ENCODE results near the gene UBE2D3.
"Not testable (repeated sequence)": the region's sequence is repeated elsewhere in the genome, so short reads cannot be mapped to it uniquely, and the experiment has no call there.

The UBE2D3 gene

DNA sequence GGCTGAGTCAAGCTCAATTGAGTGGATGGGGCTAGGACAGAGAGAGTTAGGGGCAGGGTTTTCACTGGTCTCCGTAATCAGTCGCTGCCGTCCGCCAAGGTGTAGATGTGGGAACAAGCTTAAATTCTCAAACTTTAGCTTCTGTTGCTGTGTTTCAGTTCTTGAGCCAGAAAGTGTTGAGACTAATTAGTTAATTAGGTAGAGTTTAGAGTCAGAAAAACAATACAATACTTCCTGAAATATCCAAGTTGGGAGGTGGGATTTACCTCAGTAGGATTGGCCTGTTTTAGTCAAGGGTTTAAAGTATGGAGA lies 1.1 kb upstream of the UBE2D3 start:
- no peak for DNase-seq

DNA sequence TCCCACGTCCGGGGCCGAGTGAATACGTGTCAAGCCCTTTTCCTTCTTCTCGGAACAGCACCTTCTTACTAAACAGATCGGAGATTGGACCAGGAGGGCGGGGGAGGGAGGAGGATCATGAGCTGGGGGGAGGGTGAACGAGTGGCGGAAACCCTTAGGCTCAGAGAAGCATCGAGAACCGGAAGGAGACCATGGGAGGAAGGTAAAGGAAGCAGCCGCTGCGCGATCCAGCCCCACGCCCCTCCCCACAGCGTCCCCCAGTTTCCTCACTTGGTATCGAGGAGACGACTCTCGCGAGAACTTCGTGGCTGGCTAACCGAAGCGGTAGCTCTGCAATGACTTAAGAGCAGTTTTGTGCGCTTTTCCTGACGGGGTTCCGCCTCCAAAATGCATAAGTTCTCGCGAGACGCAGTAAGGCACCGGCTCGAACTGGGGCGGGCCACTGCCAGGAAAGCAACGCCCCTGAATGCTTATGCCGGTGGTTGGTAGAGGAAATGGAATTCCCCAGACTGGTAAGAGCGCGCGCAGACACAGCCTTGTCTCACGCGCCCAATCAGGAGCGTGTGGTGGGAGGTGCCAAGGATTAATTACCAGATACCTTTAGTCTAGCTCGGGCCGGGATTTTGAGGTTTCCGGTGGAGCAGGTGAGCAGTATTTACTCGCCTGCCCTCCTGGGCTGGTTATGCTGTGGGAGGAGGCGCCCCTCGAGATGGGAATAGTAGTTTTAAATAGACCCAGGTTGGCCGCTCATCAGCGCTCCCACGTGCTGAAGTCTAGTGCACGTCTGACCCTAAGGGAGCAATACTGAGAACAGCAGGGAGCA lies 534 bp upstream of the UBE2D3 start:
- DNase-seq, result peak; percentile 98

DNA sequence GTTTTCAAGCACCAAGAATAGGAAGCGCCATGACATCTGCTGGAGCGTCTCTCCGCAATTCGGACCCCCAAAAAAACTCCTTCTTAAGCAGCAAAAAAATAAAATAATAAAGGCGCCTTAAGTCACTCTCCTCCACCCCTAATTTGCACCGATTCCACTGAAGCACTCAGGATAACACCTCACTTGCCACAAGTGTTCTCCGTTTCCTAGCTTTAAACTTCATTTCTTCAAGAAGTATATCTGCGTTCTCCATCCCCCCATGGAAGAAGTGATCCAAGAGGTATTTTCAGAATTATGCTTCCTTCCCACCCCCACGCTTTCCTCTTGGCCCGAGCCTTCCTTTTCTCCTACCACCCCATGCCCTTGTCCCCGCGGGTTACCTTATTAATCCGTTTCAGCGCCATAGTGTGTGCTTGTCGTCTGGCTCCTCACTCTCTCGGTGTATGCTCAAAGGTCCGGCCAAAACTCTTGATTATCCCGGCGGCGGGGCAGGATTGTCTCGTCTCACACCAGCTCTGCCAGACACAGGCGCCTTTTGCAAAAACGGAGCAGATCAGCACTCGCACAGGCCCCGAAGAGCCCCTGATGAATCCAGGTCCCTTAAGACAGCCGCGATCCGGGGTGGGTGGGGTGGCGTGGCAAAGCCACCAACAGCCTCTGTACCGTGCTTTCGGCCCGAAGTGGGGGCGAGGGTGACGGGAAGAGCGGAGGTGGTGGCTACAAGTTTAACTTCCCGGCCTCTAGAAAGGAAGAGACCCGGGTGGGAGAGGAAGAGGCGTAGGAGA lies 1.1 kb downstream of the UBE2D3 start:
- DNase-seq, result no peak

DNA sequence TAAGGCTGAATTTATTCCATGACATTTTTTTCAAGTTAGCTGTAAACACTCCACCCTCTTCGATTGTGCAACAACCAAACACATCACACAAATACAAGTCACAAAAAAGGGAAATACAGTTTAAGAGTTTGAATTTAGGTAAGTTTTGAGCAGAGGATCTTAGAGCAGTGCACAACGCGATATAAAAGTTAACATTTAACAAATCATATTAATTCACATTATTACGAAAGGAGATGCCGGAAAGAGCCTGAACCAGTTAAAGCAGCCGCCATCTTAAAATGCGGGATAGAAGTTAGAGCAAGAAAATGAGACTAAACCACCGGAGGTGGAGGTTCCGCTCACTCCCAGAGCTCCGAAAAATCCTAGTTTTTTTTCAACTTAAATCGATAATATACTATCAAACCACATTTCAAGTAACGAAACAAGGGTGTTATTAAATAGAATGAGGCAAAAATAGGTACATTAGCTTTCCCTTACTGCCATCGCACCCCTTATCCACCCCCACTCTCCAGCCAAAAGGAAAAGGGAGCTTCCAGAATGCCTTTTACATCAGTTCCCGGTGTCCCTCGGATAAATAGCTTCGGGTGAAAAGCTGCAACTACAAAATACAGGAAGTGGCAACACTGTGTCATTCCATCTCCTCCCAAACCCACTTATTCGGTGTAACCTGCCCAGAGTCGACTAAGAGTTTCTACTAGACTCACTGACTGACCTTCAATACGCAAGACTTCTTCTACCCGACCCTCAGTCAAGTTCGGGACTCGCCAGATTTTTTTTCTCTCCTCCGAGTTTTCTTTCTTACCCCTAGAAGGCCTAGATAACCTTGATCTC lies 1.9 kb downstream of the UBE2D3 start:
- peak; percentile 56 for DNase-seq

DNA sequence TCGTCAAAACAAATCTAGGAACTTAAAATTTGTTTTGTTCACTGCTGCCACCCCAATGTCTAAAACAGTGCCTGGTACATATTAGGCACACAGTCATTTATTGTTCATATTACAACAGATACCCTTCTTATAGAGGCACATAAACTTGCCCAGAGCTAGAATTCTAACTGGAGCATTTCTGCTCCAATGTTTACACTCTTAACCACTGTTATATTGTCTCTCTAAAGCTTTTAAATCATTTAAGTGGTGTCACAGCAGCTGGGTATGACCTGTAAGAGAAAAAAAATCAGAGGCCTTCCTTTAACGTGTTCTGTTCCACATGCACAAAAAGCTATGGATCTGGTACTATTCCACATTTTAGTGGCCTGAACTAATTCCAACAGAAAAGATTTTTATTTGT lies 3.0 kb downstream of the UBE2D3 start:
- no peak for DNase-seq

DNA sequence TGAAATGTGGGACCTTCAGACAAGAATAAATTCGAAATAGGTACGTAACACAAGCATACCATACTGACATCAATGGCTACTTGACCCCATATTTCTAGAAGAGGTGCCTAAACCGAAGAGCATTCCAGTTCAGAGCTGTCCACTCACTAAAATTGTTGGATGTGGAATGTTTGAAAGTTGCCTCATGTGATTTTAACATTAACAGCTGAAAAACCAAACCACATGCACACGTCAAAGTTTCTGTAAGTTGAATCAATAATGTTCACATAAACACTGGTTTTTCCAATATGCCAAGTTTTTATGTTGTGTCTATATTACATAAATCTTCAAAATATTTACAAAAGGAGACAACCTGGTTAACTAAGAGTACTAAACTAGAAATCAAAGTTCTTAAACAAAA lies 3.5 kb downstream of the UBE2D3 start:
- DNase-seq, result no peak

- no peak for DNase-seq
Measured at GRCh38 chr4:102823464-102823863, 3.9 kb downstream of the UBE2D3 start.

GRCh38 chr4:102819588-102820365 lies 7.6 kb downstream of the UBE2D3 start:
- no peak for DNase-seq

DNA sequence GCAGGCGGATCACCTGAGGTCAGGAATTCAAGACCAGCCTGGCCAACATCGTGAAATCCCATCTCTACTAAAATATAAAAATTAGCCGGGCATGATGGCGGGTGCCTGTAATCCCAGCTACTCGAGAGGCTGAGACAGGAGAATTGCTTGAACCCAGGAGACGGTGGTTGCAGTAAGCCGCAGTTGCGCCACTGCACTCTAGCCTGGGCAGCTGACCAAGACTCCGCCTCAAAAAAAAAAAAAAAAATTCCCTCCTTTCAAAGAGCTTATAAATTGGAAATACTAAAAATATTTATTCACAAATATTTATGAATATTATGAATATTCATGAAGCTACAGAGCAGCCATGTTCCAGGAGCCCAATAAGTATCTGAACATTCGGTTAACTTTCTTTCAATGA lies 8.3 kb downstream of the UBE2D3 start:
- DNase-seq, result not testable (repeated sequence)

DNA sequence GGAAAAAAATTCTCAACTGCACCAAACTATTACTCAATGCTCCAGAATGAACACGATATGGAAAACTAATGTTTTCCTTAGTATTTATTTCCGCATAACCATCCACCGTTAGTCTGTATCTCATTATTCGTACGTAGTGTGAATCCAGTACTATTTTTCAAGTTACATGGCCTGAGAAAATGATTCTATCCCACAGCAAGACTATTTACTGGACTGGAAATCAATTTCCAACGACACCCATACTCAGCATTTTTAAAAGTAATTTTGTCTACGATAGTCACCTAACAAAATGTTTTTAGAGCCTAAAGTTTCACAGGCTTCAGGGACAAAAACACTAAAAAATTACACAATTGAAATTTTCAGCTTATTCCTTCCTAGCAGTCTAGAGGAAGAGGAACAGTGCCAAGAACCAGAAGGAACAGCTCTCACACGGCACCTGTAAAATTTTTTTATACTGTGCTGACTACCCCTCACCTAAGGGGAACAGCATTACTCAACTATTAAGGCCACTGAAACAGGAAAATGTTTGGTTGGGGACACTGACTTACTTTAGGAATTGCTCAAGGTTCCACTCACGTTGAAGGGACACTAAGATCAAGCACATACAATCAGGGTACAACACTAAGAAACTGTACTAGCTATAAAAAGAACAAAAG lies 9.6 kb downstream of the UBE2D3 start:
- no peak for DNase-seq

GRCh38 chr4:102817021-102817605 lies 10.2 kb downstream of the UBE2D3 start:
- DNase-seq, result no peak

GRCh38 chr4:102815981-102816380 lies 11.4 kb downstream of the UBE2D3 start:
- no peak for DNase-seq

GRCh38 chr4:102809691-102810090 lies 17.7 kb downstream of the UBE2D3 start:
- no peak for DNase-seq

DNA sequence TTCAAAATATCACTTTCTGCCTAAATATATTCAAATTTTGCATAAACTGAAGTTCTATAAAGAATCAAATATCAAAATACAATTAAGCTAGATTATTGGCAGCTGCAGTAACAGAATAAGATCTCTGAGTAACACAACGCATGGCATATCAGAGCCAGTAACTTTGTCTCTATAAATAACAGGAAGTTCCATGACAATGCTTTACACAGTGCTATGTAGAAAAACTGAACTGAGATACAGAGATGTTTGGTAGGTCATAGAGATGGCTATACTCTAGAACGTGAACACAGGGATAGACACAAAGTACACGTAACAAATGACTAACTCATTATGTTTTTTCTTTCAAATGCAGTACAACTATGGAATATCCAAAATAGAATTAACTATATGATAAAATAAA lies 18.2 kb downstream of the UBE2D3 start:
- no peak for DNase-seq

GRCh38 chr4:102808009-102808408 lies 19.3 kb downstream of the UBE2D3 start:
- no peak for DNase-seq

DNA sequence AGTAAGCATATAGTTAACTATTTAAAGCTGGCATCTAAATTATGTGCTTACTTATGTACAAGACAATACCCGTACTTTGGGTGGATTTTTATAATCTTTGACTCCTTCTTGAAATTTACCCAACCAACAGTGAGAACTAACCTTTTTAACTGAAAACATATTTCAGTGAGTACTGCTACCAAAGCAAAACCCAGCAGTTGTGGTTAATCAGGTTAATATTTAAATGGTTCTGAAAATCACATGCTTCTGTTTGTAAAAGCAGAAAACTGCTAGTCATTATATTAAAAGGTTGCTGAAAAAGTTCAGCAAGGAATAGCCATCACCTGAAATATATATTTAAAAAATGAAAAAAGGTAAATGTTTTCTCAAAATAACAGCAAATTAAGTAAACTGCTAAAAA lies 20.0 kb downstream of the UBE2D3 start:
- DNase-seq, result no peak

DNA sequence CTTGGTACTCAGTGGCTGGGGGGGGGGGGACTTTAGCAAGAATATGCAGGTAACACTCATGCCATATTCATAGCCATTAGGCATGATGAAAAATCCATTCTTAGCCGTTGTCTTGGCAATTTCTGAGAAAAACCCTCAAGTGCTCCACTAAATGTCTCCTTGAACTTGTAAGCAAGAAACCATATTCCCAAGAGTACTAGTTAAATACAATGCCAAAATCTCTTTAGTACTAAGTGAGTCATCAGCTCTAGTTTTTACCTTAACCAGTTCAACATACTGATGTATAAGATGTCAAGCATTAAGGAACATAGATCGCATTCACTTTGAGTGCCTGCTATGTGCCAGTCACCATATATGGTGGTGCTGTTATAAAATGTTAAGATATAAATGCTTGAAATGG lies 27.5 kb downstream of the UBE2D3 start:
- DNase-seq, result no peak

DNA sequence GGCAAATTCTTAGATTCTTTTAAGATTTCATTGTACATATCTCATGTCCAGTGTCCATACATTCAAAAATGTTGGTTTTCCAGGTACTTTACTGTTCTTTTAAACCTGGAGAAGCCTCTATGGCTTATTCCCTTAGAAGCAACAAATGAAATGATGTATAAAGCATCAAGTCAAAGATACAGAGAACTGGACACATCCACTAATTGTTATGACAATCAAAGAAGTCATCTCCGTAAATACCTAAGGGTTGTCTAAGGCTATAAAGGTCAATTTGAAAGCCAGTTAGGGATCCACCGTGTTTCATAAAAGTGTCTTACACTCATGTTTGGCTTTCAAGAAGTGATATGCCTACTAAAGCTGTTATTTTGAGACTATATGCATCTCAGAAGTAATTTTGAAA lies 32.4 kb downstream of the UBE2D3 start:
- no peak for DNase-seq

DNA sequence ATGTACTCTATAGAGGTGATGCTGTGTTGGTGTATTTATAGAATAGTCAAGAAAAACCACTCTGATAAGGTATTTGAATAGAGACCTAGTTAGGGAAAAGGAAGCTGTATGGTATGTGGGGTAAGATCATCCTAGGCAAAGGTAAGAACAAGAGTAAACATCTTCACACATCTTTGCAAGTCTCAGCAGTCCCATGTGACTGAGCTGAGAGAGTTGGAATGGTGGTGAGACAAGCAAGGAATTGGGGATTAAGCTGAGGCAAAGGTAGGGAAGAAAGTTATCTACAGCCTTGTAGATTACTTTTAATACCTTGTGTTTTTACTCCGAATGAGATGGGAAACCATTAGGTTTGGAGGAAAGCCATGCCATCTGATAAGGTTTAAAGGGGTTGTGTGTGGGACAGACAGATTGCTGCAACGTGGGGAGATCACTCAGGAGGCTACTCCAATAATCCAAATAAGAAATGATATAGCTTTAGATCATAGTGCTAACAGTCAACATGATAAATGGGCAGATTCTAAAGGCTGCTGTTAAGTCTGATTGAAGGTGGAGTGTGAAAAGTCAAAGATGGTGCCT lies 34.9 kb downstream of the UBE2D3 start:
- no peak for DNase-seq

DNA sequence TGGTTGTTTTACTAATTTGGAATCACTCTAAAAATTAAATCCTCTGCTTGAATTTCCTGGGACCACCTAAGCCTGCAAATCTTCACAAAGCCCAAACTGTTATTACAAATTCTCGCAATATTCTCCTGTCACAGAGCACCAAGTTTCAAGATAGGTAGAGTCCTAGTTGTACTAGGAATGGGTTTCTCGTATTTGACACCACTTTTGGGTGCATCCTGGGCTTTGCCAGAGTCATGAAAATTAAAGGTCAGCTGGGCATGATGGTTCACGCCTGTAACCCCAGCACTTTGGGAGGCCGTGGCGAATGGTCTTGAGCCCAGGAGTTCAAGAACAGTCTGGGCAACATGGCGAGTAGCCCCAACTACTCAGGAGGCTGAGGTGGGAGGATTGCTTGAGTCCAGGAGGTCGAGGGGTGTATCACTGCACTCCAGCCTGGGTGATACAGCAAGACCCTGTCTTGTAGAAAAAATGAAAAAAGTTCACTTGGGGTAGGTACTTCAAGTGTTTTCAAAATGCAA lies 36.0 kb downstream of the UBE2D3 start:
- DNase-seq, result no peak

GRCh38 chr4:102789317-102789717 lies 38.0 kb downstream of the UBE2D3 start:
- no peak for DNase-seq
